Stomach (tissue), 4 donors: Measurements from ENCODE around the gene CDCA3.

Experiments used
- CTCF ChIP-seq, 7 experiments: fragments of 450-650 bp in 4 of 7; fragments of 200-600 bp in 3 of 7; sonication (generic) in 3 of 7; IDR thresholded peaks; one replicate each; pipeline ENCODE4 v1.5.1; 2016 to 2019; ENCODE audit warnings: antibody characterized with exemption in 7 of 7, control low read depth in 2 of 7, mild to moderate bottlenecking in 1 of 7
- POLR2AphosphoS5 ChIP-seq, 3 donors: sonication (generic); formaldehyde crosslinking; IDR thresholded peaks; one replicate each; pipeline ENCODE4 v1.6.1; 2016; ENCODE audit warnings: antibody characterized with exemption in 3 of 3

GRCh38 chr12:6828781-6829535, 22.1 kb downstream of the CDCA3 start:
- TF ChIP-seq CTCF (IDR thresholded peaks at IDR 0.05) (no peak), POLR2AphosphoS5 (IDR thresholded peaks at IDR 0.05) (no peak)
